Activated CD4-positive, alpha-beta T cell treated with anti-CD3 and anti-CD28 coated beads, Interleukin-2, amount 10 ng/mL, durations not matched to agents 7 days and 5 days (primary cell): ENCODE data around the gene CNTNAP3. TPM values are rescaled to one million over a fixed set of nuclear protein-coding genes. Genes with fewer than 3 reads are reported as not detected.
A peak's percentile ranks its signal among the peaks of the same experiment; 100 is the strongest.
"Not testable (repeated sequence)": the region's sequence is repeated elsewhere in the genome, so short reads cannot be mapped to it uniquely, and the experiment has no call there.

Experiments
- CTCF ChIA-PET: fragments of 350-600 bp; sonication (Branson Sonifier 250); formaldehyde crosslinking; loops from one replicate; lab custom pipeline; 2021; ENCODE audit warnings: antibody characterized with exemption; lab: Charles Lee
- POLR2A ChIA-PET: fragments of 350-600 bp; sonication (Branson Sonifier 250); formaldehyde crosslinking; loops from one replicate; lab custom pipeline; 2021; ENCODE audit warnings: antibody characterized with exemption; lab: Charles Lee
- DNase-seq: peaks from one replicate; pipeline ENCODE4 v3.0.0-alpha.2; 2020
- H3K27ac Mint-ChIP-seq: one replicate; pipeline ENCODE4 v1.8.0; 2021; ENCODE audit warnings: mild to moderate bottlenecking, moderate library complexity, mixed read lengths
- H3K27me3 Mint-ChIP-seq: one replicate; pipeline ENCODE4 v1.8.0; 2021; ENCODE audit warnings: mixed read lengths
- H3K36me3 Mint-ChIP-seq: one replicate; pipeline ENCODE4 v1.8.0; 2021; ENCODE audit warnings: low read depth, mixed read lengths
- H3K4me1 Mint-ChIP-seq: one replicate; pipeline ENCODE4 v1.8.0; 2021; ENCODE audit warnings: mixed read lengths
- H3K4me3 Mint-ChIP-seq: one replicate; pipeline ENCODE4 v1.8.0; 2021; ENCODE audit warnings: mild to moderate bottlenecking, moderate library complexity, mixed read lengths
- H3K9me3 Mint-ChIP-seq: one replicate; pipeline ENCODE4 v1.8.0; 2021; ENCODE audit warnings: mixed read lengths
- total RNA-seq, 2 experiments: library from RNA; stranded (reverse); gene quantifications; one replicate each; pipeline ENCODE4 v1.2.3, GENCODE V29; 2021

The CNTNAP3 gene
- not detected for total RNA-seq

DNA sequence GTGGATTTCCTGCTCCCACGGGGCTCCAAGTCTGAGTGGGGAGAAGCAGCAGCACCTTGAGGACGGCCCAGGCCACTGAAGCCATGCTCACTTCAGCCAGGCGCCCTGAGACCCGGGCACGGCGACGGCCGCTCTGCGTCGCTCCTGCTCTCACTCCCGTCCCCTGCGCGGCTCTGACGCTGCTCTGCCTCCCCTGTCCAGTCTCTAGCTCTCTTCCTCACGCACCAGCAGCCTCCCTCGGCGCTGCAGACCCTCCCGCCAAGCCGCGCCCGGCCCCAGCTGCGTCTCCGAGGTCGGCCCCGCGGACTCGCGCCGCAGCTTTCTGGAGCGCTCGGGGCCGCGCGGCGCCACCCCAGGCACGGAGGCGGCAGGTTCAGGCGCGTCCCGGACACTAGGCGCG is at the start of gene CNTNAP3:
Gene CNTNAP3 (minus strand): TSS at position 188 of the 400 bp plus-strand sequence. CDS start 103 bp downstream, at position 85.
- H3K36me3 Mint-ChIP-seq, H3K4me3 Mint-ChIP-seq, CTCF ChIA-PET, H3K27ac Mint-ChIP-seq, H3K9me3 Mint-ChIP-seq, H3K27me3 Mint-ChIP-seq, POLR2A ChIA-PET, H3K4me1 Mint-ChIP-seq: not testable (repeated sequence)
- peak; percentile 4 for DNase-seq

DNA sequence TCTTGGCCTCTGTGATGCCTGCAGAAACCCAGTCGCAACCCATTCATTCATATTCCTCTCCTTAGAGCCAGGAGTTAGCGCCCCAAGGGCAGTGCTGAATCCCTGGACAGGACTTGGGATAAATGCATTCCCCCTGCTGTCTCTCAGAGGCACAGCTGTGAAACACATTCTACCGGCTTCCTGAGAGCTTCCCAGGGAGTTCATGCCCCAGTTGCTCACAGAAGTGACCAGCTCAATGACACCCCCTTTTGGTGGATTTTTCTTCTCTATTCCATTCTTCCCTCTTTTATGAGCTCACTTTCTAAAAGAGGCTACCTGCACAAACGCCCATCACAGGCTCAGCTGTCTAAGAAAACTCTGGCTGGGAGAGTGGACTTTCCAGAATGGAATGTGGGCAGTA is 8.0 kb downstream of the CNTNAP3 start:
- H3K27ac Mint-ChIP-seq, DNase-seq, H3K4me3 Mint-ChIP-seq, H3K36me3 Mint-ChIP-seq, H3K9me3 Mint-ChIP-seq, H3K4me1 Mint-ChIP-seq, POLR2A ChIA-PET, CTCF ChIA-PET, H3K27me3 Mint-ChIP-seq: not testable (repeated sequence)

DNA sequence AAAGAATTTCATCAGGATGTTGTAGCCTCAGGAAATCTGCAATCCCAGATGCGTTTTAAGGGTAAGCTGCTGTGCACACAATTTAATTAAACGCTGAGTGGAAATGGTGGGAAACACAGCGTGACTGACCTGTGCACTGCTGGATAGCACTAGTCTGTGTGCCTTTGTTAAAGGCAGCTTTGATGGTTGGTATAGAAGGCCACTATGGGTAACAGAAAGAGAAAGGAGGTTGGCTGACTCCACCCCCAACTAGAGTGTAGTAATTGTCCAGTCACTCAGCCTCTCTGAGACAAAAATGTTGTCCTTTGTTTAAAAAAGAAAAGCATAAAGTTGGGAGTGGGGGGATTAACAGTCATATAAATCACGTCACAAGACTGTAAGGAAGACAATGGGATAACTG is 45.5 kb downstream of the CNTNAP3 start:
- H3K36me3 Mint-ChIP-seq, H3K4me3 Mint-ChIP-seq: not testable (repeated sequence)

DNA sequence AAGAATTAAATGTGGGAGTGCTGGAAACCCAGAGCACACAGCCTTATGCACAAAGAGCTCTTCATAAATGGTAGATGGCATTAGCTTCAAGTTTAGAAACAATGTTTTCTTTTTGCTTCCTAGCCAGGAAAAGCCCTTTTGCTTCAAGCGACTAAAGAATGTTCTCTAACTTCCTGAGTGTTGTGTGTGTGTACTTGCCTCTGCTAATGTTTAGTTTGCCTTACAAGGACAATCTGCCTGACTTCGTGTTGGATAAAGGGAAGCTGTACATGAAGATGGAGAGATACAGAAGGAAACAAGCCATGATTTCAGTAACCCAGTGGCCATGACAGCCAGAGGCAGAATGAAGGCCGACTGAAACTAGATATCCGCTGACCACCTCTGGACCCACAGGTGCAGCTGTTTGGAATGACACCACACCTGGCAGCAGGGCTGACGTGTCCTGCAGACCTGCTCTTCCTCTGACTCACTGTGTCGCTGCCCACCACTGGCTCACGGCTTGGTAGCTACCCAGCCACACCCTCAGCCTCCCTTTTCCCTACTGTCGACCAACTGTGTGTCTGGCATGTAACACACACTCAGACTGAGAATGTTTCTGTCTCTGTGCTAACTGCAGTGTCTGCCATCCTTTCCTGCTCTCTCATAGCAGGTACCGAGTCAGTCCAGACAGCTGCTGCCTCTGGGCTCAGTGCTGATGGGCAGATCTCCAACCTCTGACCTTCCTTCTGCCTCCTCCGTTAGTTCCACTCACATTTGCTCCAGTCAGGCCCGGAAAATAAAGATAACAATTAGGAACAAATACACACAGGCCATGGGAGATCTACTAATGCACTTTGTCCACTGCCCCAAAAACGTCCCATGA is 55.6 kb downstream of the CNTNAP3 start:
- DNase-seq = not testable (repeated sequence)

More for the DNA sequence above, 45.5 kb downstream of the CNTNAP3 start:
- H3K27me3 Mint-ChIP-seq, POLR2A ChIA-PET, H3K4me1 Mint-ChIP-seq, DNase-seq, H3K27ac Mint-ChIP-seq, CTCF ChIA-PET, H3K9me3 Mint-ChIP-seq: not testable (repeated sequence)

DNA sequence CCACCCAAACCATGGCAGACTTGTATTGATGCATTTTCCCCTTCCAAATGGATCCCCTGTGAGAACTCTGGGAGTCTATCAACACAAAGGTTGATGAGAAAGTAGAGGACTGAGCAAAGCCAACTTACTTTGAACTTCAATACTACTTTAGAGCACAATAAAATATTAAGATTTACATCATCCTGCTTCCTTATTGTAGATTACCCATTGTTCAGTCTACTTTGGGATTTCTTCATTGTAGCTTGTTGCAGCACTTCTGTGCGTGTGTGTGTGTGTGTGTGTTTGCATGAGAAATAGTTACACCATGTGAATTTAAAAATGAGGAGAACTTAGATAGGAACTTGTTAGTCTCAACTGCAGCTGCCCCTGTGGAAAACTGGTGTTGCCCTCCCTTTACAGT is 72.0 kb downstream of the CNTNAP3 start:
- H3K36me3 Mint-ChIP-seq, DNase-seq, POLR2A ChIA-PET, H3K9me3 Mint-ChIP-seq, CTCF ChIA-PET, H3K4me3 Mint-ChIP-seq, H3K27me3 Mint-ChIP-seq, H3K4me1 Mint-ChIP-seq, H3K27ac Mint-ChIP-seq: not testable (repeated sequence)

More for the DNA sequence above, 55.6 kb downstream of the CNTNAP3 start:
- H3K27ac Mint-ChIP-seq, H3K4me1 Mint-ChIP-seq, POLR2A ChIA-PET, H3K27me3 Mint-ChIP-seq, CTCF ChIA-PET, H3K9me3 Mint-ChIP-seq, H3K36me3 Mint-ChIP-seq, H3K4me3 Mint-ChIP-seq: not testable (repeated sequence)

DNA sequence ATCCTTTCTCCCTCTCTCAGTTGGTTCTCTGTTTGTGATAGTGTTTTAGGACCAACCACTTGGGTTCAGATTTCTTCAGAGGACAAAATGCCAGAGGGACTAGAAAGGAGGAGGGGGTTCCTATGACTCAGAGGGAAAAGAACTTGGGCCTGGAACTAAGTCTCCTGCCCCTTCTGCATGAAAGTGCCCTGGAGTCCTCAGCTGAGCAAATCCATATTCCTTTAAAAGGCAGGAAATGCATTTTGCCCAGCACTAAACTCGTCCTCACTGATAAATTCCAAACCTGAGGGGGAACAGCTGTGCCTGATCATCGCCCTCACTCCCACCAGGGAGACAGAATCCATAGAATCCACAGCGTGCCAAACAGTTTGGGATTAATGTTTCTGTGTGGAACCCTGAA is 78.2 kb downstream of the CNTNAP3 start:
- H3K9me3 Mint-ChIP-seq, H3K4me3 Mint-ChIP-seq, H3K27me3 Mint-ChIP-seq, H3K36me3 Mint-ChIP-seq, DNase-seq, POLR2A ChIA-PET, H3K4me1 Mint-ChIP-seq, CTCF ChIA-PET, H3K27ac Mint-ChIP-seq: not testable (repeated sequence)

DNA sequence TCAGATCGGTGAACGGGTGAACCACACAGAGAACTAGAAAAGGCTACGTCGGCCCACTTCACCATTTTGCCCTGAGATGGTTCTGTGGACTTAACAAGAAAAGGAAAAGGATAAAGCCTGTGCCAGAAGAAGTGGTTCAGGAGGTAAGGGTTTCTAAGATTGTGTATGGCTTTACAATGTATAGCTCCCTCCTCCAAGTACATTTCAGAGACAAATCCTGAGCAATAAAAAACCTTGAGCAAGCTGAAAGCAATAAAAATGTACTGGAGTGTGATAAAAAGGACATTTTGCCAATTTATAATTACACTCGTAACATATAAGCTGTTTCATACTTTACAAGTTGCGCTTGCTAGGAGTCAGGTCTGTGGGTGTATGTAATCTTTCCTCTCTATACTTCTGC is 81.3 kb downstream of the CNTNAP3 start:
- CTCF ChIA-PET, H3K27me3 Mint-ChIP-seq, DNase-seq, H3K36me3 Mint-ChIP-seq, H3K27ac Mint-ChIP-seq, H3K4me3 Mint-ChIP-seq, H3K9me3 Mint-ChIP-seq, POLR2A ChIA-PET, H3K4me1 Mint-ChIP-seq: not testable (repeated sequence)

DNA sequence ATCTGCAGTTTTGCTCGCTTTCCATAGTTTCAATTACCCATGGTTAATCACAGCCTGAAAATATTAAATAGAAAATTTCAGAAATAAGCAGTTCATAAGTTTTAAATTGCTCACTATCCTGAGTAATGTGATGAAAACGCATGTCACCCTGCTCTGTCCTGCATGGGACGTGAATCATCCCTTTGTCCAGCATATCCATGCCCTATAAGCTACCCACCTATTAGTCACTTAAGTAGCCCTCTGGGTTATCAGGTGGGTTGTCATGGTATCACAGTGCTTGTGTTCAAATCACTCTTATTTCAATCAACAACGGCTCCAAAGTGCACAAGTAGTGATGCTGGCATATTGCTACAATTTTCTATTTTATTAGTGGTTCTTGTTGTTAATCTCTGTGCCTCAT is 82.1 kb downstream of the CNTNAP3 start:
- H3K9me3 Mint-ChIP-seq, H3K27me3 Mint-ChIP-seq, H3K4me1 Mint-ChIP-seq, H3K36me3 Mint-ChIP-seq, H3K4me3 Mint-ChIP-seq, DNase-seq, POLR2A ChIA-PET, CTCF ChIA-PET, H3K27ac Mint-ChIP-seq: not testable (repeated sequence)

DNA sequence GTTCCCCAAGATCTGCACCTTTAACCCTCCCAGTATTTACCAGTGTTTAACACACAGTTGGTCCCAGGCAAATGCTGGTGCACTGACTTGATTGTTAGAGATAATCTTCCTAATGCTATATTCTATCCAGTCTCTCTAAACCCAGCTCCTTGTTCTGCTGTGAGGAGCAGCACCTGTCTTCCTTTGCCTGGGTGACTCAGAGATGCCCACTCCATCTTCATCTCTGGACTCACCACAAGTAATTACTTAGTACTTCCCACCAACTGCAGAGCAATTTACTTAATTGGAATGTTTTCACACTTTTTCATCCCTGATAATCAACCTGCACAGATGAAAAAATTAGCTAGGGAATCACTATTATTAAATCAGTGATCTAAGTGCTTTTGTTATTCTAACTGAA is 87.6 kb downstream of the CNTNAP3 start:
- H3K36me3 Mint-ChIP-seq, H3K27me3 Mint-ChIP-seq, H3K9me3 Mint-ChIP-seq, H3K4me1 Mint-ChIP-seq, H3K27ac Mint-ChIP-seq, H3K4me3 Mint-ChIP-seq, DNase-seq, POLR2A ChIA-PET, CTCF ChIA-PET: not testable (repeated sequence)

DNA sequence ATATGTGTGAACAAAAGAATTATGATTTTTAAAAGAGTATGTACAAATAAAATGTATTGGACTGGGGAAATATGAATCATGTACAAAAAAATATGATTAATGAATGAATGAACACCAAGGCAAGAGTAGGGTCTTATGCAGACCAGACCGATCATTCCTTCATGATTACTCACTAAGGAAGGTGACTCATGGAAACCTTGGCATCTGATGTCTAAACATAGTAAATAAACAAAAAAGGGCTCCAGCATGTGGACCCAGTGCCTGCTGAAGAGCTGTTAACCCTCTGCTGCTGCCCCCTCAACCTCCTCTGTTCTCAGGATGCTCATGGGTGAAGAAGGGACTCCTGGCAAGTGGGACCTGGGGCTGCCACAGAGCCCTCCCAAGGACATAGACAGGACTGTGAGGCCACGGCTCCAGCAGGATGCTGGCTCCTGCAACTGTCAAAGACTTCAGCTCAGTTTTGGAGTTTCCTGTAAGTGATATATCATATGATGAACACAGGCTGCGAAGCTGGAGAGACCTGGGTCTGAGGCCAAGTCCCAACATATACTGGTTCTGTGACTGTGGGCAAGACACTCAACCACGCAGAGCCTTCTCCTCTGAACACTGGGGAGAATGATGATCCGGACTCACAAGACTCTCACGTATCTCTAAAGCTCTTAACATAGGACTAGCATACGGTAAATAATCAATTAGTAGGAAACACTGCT is 89.8 kb downstream of the CNTNAP3 start:
- H3K27ac Mint-ChIP-seq, POLR2A ChIA-PET, H3K27me3 Mint-ChIP-seq, CTCF ChIA-PET, DNase-seq, H3K4me1 Mint-ChIP-seq, H3K36me3 Mint-ChIP-seq, H3K4me3 Mint-ChIP-seq, H3K9me3 Mint-ChIP-seq: not testable (repeated sequence)

DNA sequence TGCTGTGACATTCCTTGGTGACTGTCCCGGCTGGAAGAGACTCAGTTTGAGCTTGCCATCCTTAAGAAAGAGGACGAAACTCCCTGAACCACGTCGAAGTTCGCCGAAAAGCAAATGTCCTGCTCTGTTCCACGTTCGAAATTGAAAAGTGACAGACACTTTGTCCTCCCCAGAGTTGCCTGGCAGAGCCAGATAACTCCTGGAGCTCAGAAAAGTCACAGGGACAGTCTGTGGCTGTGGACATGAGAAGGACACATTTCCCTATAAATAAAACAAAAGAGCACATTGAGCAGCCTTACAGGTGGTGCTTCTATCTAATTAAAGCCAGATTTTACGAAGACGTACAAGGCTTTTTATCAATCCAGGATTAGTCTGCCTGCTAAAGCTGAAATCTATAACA is 116.6 kb downstream of the CNTNAP3 start:
- H3K4me1 Mint-ChIP-seq, DNase-seq, CTCF ChIA-PET, H3K27me3 Mint-ChIP-seq, H3K4me3 Mint-ChIP-seq, H3K36me3 Mint-ChIP-seq, H3K9me3 Mint-ChIP-seq, H3K27ac Mint-ChIP-seq, POLR2A ChIA-PET: not testable (repeated sequence)

DNA sequence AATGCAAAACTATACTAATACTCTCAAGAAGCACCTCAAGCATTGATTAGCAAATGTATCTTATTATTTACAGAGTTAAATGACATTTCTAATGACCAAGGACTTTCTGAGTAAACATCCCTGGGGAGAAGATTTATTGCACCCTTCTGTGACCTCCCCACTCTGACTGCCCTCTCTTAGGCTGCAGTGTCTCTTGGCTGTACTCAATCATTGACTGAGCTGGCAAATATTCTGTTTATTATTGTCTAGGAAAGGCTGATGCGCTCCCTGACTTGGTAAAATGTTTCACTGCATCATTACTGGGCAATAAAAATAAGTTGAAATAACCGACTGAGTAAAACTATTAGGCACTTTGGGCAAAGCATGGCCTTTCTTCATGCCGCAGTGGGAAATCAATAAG is 130.3 kb downstream of the CNTNAP3 start:
- POLR2A ChIA-PET, H3K27me3 Mint-ChIP-seq, H3K36me3 Mint-ChIP-seq, H3K9me3 Mint-ChIP-seq, H3K4me3 Mint-ChIP-seq, DNase-seq, H3K27ac Mint-ChIP-seq, CTCF ChIA-PET, H3K4me1 Mint-ChIP-seq: not testable (repeated sequence)

DNA sequence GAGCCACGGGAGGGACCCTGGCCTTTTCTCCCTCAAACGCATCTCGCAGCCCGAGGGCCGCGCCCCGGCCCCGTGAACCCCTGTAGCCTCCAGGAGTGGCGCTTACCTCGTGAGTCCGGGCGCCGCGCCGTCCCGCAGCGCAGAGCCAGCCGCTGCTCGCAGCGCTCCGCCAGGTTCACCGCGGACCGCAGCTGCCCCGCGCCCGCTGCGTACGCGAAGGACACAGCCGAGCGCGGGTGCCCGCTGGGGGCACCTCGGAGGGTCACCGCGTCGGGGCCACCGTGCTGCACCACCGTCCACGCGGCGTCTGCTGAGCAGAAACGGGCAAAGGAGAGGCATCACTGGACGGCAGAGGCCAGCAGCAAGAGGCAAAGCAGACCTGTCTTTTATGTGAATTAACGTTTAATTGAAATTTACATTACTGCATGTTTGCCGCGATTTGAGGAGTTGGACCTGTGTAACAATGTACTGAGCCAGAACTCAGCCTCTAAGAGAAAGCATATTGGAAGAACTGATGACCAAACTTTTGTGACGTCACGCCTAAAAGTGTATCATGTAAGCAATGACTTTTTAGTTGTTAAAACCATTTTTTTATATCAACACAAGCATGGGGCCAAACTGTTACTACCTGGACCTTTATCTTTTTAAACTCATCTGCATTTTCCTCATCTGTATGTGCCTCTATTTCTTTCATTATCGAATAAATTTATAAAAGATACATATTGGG is 155.0 kb downstream of the CNTNAP3 start:
- H3K4me1 Mint-ChIP-seq, CTCF ChIA-PET, H3K27ac Mint-ChIP-seq, H3K27me3 Mint-ChIP-seq, POLR2A ChIA-PET, H3K4me3 Mint-ChIP-seq, H3K9me3 Mint-ChIP-seq, H3K36me3 Mint-ChIP-seq, DNase-seq: not testable (repeated sequence)
